ENCODE results near the gene SLC22A23. TPM values are rescaled to one million over a fixed set of nuclear protein-coding genes. Genes with fewer than 3 reads are reported as not detected.

Gene SLC22A23
- total RNA-seq, 1 donor from 2014 or later: 5.6 TPM

DNA sequence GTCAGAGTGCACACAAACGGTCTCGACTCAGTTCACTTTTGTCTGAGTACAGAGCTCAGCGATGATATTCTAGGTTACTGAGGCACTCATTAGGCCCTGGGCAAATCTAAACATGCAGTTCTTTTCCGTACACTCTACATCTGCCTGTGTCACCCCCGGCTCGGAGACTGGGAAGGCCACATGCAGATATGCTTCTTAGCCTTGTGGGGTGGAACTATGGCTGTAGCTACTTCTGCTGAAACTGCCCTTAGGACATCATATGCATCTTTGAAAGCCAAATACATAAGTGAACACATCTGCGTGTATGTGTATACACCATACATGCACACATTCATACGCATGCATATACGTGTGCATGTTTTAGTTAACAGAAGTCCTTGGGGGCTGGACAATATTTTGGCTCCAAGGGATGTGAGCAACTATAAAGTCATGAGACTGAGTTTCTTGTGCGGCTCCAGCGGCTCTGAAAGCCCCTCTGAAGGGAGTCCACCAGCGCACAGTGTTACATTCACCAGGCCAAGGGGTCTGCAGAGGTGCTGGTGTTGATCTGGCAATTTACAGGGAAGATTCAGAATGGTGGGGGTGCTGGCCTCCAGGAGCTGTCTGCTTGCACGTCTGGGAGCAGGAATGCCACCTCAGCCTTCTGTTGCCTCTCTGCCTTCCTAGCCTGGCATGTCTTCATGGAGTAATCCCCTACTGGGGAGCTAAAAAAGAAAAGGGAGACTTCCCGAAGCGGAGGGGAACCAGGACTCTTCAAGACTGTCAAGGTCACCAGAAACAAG is 166.5 kb downstream of the SLC22A23 start:
- intact Hi-C loops (cut with DNase I): loop anchor here (5.0 kb wide), 1 partner anchor 167 kb away; the partner anchor contains the start of gene SLC22A23
- ATAC-seq (no peak), DNase-seq (ENCODE audit: missing footprints) (no peak)

GRCh38 chr6:3289664-3290055 is 167.2 kb downstream of the SLC22A23 start:
- intact Hi-C loops (cut with DNase I): loop anchor here (5.0 kb wide), 1 partner anchor 168 kb away; the partner anchor contains the start of gene SLC22A23
- ATAC-seq (no peak), DNase-seq (ENCODE audit: missing footprints) (no peak)

- no peak for DNase-seq (ENCODE audit: missing footprints)
- no peak for ATAC-seq
Measured at GRCh38 chr6:3288711-3289663, 167.9 kb downstream of the SLC22A23 start.

DNA sequence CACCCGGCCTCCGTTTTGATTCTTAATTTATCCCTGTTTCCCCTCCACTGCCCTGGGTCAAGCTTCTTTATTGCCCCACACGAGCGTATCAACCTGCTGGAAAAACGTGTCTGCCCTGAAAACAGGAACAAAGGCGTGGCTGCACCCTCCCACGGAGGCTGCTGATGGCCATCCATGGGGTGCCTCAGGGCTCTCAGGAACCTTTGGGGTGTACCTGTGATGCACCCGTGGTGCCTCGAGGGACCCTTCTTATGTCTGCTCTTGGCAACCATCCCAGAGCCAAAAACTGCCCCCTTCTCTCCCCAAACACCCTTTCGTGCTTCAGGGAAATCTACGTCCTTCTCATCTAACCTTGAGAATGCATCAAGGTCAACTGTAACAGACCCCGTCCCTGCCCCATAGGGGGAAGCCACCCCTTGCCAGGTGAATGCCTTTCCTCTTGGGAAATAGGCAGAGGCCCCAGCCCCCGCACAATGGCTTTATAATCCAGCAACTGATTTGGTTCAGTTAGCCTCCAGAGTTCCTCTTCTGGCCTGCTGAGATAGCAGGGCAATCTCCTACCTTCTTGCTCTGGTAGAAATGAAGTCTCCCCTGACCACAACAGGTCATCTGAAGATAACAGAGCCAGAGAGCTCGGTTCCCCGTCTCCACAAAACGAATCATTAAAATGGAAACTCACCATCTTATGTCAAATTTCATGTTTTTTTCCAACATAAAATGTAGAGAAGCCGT is 168.7 kb downstream of the SLC22A23 start:
- intact Hi-C loops (cut with DNase I): no loop called here
- DNase-seq (ENCODE audit: missing footprints) (no peak), ATAC-seq (no peak)

More at GRCh38 chr6:3288711-3289663, 167.9 kb downstream of the SLC22A23 start:
- intact Hi-C loops (cut with DNase I): no loop called here

DNA sequence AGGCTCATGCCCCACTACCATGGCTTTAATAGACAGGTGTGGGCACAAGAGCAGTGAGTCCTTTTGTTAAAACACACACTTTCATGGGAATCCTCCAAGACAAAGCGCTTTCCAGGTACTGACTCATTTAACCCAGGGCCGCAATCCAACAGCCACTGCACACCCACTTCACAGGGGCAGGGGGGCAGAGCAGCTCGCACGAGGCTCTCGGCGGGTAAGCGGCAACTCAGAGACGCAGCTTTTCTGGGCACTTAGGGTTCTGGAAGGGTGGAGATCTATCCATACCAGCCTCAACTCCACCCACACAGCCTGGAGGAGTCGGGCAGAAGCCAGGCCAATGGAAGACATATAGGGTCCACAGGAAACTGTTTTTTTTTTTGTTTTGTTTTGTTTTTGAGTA is 169.5 kb downstream of the SLC22A23 start:
- intact Hi-C loops (cut with DNase I): no loop called here
- no peak for DNase-seq (ENCODE audit: missing footprints)

DNA sequence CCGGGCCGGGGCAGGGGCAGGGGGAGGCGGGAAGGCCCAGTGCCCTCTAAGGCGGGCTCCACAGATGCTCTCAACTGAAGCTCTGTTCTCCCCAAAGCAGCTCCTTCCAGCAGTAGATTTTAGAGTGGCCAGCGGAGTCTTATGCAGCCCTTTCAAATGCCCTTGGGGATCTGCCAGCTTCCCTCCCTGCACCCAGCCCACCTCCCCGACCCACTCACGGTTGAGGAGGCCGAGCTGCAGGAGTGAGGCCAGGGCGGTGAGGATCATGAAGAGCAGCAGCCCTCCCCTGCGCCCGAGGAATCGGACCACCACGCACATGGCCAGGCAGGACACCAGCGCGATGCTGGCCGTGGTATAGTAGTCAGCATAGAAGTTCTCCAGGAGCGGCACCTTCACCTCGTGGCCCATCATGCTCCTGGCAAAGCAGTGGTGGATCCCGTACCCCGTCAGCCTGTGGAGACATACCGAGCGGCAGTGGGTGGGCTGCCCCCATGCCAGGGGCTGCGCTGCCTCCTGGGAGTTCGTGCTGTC is 170.1 kb downstream of the SLC22A23 start:
- DNase-seq (ENCODE audit: missing footprints) (no peak), ATAC-seq (no peak)
- intact Hi-C loops (cut with DNase I): no loop called here

More for the DNA sequence above, 169.5 kb downstream of the SLC22A23 start:
- no peak for ATAC-seq

DNA sequence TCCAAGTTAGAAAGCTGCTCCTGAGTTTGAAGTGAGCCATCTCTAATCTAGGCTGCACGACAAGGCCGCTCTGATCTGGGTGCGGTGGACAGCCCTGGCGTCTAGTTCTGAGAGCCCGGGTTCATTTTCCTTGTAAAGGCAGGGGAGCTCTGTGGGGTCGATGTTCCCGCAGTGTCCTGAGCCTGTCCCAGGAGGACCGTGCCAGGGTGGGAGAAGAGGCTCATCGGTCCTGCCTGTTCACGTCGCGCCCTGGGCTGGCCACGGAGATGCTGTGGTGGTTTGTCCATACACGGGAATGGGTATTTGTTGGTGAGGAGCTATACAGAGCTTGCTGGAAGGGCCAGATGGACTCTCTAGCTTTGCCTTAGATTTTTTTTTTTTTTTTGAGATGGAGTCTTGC is 171.1 kb downstream of the SLC22A23 start:
- intact Hi-C loops (cut with DNase I): no loop called here
- no peak for DNase-seq (ENCODE audit: missing footprints)
- ATAC-seq: no peak

- no peak for ATAC-seq
- intact Hi-C loops (cut with DNase I): no loop called here
- no peak for DNase-seq (ENCODE audit: missing footprints)
Measured at GRCh38 chr6:3285049-3285639, 171.7 kb downstream of the SLC22A23 start.

- no peak for ATAC-seq
- intact Hi-C loops (cut with DNase I): no loop called here
- no peak for DNase-seq (ENCODE audit: missing footprints)
Measured at GRCh38 chr6:3284436-3284876, 172.4 kb downstream of the SLC22A23 start.

- no peak for ATAC-seq
- DNase-seq (ENCODE audit: missing footprints): no peak
- intact Hi-C loops (cut with DNase I): no loop called here
Measured at GRCh38 chr6:3283641-3284435, 173.0 kb downstream of the SLC22A23 start.

GRCh38 chr6:3283241-3283640 is 173.6 kb downstream of the SLC22A23 start:
- no peak for DNase-seq (ENCODE audit: missing footprints)
- ATAC-seq: no peak
- intact Hi-C loops (cut with DNase I): no loop called here

DNA sequence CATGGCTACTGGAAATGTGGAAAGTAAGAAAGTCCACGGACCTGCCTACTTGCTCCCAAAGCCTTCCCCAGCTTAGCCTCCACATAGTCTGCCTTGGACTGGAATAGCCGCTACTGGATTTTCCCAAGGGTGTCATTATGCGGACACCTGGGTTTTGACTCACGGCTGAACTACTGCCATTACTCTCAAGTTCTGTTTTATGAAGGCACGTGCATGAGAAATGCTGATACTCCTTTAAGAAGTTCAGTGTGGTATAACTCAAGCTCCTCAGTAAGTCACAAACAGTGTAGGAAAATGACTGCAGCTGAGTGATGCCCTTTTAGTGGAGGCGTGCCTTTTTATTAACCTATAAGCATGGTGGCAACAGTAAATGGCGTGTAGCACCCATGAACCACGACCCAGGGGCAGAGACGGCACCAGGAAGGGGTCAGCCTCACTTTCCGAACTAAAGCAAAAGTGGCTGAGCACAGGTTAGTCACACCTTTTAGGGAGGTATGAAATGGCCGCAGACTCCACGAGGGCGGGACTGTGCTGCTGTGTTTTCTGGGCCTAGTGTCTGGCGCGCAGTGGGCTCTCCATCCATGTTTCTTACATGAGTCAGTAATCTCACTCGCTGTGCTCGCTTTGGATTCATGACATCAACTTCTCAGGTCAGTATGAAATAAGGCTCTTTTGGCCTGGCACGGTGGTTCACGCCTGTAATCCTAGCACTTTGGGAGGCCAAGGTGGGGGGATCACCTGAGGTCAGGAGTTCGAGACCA is 174.2 kb downstream of the SLC22A23 start:
- ATAC-seq (no peak), DNase-seq (ENCODE audit: missing footprints) (no peak)
- intact Hi-C loops (cut with DNase I): no loop called here

DNA sequence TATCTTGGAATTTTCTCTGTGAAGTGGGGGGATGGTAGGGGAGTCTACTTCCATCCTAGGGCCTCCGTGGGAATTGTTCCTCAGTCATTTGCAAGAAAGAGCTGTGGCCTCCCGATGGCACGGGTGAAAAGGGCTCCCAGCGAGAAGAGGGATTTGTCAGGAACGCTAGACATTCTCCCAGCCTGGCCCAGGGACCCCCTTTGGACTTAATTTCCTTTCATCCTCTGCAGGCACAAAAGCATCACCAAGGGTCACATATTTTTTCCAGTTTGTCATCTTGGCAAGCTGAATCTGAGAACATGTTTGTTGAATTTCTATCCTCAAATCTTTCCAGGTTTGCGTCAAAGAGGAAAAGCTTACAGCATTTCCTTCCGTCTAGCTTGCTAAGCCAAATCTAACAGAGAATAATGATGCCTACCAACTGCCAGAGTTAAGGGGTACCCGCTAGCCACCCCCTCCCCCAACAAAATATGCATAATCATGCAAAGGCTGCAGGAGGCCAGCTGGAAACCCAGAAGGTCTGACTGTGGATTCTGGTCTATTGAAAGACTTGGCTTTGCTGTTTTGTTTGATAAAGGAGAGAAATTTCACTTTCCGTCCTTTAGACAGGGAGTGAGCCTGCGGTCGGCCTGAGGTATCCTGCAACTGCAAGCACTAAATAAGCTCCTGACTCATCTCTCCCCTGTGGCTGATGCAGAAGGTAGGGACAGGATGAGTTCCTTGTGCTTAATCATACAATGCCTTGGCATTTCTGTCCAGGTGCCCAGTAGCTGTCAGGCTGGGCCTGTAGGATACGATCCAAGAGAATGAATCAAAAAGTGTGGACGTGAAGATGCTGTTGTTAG is 175.0 kb downstream of the SLC22A23 start:
- ATAC-seq (no peak), DNase-seq (ENCODE audit: missing footprints) (no peak)
- intact Hi-C loops (cut with DNase I): no loop called here

DNA sequence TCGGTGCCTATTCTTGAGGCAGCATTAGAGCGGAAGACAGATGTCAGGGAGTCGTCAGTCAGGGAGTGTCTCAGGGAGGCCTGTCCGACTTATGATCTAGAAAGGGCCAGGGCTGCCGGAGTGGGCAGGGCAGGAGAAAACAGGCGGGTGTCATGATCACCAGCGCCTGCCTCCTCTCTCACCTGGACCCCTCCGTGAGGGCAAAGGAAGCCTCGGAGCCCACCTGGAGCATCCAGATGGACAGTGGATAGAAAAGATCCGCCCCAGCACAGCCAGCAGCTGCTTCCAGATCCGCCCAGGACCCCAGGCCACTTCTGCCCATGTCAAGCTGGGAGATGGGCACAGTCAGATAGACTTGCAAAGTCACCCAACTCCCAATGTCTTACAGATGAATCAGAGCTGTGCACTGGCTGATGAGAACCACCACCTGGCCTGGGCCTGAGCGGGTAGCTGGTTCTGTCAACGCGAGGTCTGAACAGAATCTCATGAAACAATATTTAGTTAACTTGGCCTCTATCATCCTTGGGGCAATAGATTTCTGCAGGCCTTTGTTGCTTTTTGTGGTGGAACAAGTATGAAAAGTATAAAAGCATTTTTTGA is 175.9 kb downstream of the SLC22A23 start:
- no peak for DNase-seq (ENCODE audit: missing footprints)
- intact Hi-C loops (cut with DNase I): no loop called here

DNA sequence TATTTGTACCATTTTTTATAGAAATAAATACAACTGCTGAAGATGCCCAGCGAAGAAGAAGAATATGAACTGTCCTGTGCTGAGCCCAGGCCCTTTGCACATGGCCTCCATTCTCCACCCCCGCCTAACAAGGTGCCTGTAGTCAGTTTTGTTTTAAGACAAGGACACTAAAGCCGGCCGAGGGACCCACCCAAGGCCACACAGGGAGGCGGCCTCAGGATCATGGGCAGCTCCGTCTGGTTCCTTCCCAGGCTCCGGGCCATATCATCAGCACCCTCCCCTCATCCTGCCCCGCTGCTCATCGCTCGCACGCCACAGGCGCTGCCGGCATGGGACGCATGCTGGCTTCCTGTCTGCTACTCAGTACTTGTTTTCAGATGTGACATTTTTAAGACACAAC is 176.8 kb downstream of the SLC22A23 start:
- intact Hi-C loops (cut with DNase I): no loop called here
- ATAC-seq (no peak), DNase-seq (ENCODE audit: missing footprints) (no peak)

More for the DNA sequence above, 175.9 kb downstream of the SLC22A23 start:
- ATAC-seq: no peak

DNA sequence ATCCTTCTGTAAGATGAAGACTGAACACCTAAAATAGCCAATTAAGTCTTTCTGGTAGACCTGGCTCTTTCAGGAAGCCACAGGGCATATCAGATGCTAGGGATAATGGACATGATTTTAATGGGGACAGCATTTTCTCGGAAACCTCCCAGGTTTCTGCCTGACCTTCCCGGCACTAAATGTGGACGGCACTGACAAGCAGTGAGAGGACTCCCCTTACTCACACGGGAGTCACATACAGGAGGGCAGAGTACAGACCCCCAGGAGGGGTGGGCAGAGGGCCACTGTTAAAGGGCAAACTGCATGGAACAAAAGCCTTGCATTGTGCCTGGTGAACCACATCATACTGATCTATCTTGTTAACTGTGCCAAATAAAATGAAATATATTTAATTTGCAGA is 178.2 kb downstream of the SLC22A23 start:
- intact Hi-C loops (cut with DNase I): loop anchor here (1.0 to 5.0 kb wide), 3 partner anchors 178 to 709 kb away; partner anchors contain the start of gene SLC22A23
- ATAC-seq (no peak), DNase-seq (ENCODE audit: missing footprints) (no peak)

All from Right ventricle myocardium inferior (tissue), 1 donor.